ENCODE data around the gene PCP2. TPM values are rescaled to one million over a fixed set of nuclear protein-coding genes. Genes with fewer than 3 reads are reported as not detected.

PCP2 gene
- total RNA-seq, 1 experiment from 2014 or later = not detected

- Histone ChIP-seq H3K18ac (ENCODE audit: insufficient read length, low read depth, low read length) (no peak overlapping the region), H3K4ac (ENCODE audit: low read depth, low read length) (no peak overlapping the region), H3T11ph (ENCODE audit: low read length) (no peak overlapping the region), H2BK20ac (ENCODE audit: low read depth, low read length, poor library complexity, severe bottlenecking) (no peak overlapping the region), H3K9me3 (ENCODE audit: control insufficient read depth, low read depth, low read length) (no peaks in the 10 kb centered on the region), H4K5ac (ENCODE audit: insufficient read length, low read depth, low read length) (no peak overlapping the region), H3K23me2 (ENCODE audit: insufficient read length, low read depth, low read length, poor library complexity, severe bottlenecking) (peaks cover 9% of the 10 kb centered on the region), H3K14ac (ENCODE audit: insufficient read depth, low read length) (0 out of 2 replicates have a peak overlapping the region, but pooled peaks have one; percentile 46), H3K9ac (ENCODE audit: extremely low read depth, insufficient read length, low read length) (peak overlapping the region; percentile 33), H3K4me1 (ENCODE audit: insufficient read depth, low read length) (no peaks in the 10 kb centered on the region; the same call in 1 of the 2 replicates), H2BK12ac (ENCODE audit: insufficient read length, low read depth, low read length) (no peak overlapping the region), H3K27ac (ENCODE audit: insufficient read length, low read depth, low read length) (no peak overlapping the region), H2AK5ac (ENCODE audit: insufficient read length, low read length) (no peak overlapping the region), H3K79me2 (ENCODE audit: insufficient read depth, low read length) (no peaks in the 10 kb centered on the region; the same call in 1 of the 2 replicates), H3K23ac (ENCODE audit: insufficient read length, low read depth, low read length) (no peak overlapping the region), H4K8ac (replicated peaks; ENCODE audit: insufficient read length, low read depth, low read length) (no peak overlapping the region), H2AFZ (ENCODE audit: low read length) (no peak overlapping the region), H2BK5ac (ENCODE audit: insufficient read length, low read length) (no peak overlapping the region), H3K4me2 (ENCODE audit: insufficient read depth, insufficient read length, low read length) (peak overlapping the region; percentile 67), H2BK120ac (ENCODE audit: low read depth, low read length, poor library complexity, severe bottlenecking) (no peak overlapping the region), H4K20me1 (ENCODE audit: control insufficient read depth, insufficient read depth, insufficient read length) (no peaks in the 10 kb centered on the region), H4K91ac (ENCODE audit: insufficient read length, low read depth, low read length) (no peak overlapping the region), H3K79me1 (ENCODE audit: insufficient read depth, low read depth, low read length, poor library complexity, severe bottlenecking) (peaks cover 3% of the 10 kb centered on the region), H3K27me3 (ENCODE audit: insufficient read depth, low read length) (no peaks in the 10 kb centered on the region), H3K56ac (ENCODE audit: insufficient read length, low read depth, low read length) (no peak overlapping the region), H2BK15ac (ENCODE audit: low read depth, low read length) (no peak overlapping the region)
- Mint-ChIP-seq H3K4me3 (peak overlapping the region; percentile 80 to 86), H3K36me3 (ENCODE audit: insufficient read depth in 1 of 3, low read depth in 3 of 3) (peaks cover 3 to 18% (median 12%) of the 10 kb centered on the region in 3 experiments; a peak in 4 of 7 replicates), H3K9me3 (no peaks in the 10 kb centered on the region), H3K27ac (no peak overlapping the region), H3K27me3 (ENCODE audit: low read depth) (peaks cover 25% of the 10 kb centered on the region), H3K4me1 (peaks cover 16 to 18% of the 10 kb centered on the region in 2 experiments)
- DNase-seq = no peak
- WGBS (ENCODE audit: extremely low coverage, insufficient read length, low lambda C conversion rate) = no CpG with 5 or more reads among the region's 70 CpGs
- TF ChIP-seq CTCF (conservative IDR thresholded peaks at IDR 0.05) = no peak
These were observed 37.1 kb downstream of the PCP2 start for GRCh38 chr19:7596211-7596937.
